Ishikawa (cell line): ENCODE results near the gene DHRSX.

Experiments
- CEBPB ChIP-seq: IDR thresholded peaks from 2 replicates; pipeline ENCODE4 v1.6.1; 2012
- EGR1 ChIP-seq: IDR thresholded peaks from 2 replicates; pipeline ENCODE4 v1.6.1; 2012
- EP300 ChIP-seq: IDR thresholded peaks from 2 replicates; pipeline ENCODE4 v1.6.1; 2012; ENCODE audit warnings: borderline replicate concordance
- FOXM1 ChIP-seq: IDR thresholded peaks from 2 replicates; pipeline ENCODE4 v1.6.1; 2012; ENCODE audit warnings: low read depth, borderline replicate concordance
- MAX ChIP-seq: IDR thresholded peaks from 2 replicates; pipeline ENCODE4 v1.6.1; 2012
- RAD21 ChIP-seq: IDR thresholded peaks from 2 replicates; pipeline ENCODE4 v1.6.1; 2012; ENCODE audit warnings: low read depth
- REST ChIP-seq: IDR thresholded peaks from 2 replicates; pipeline ENCODE4 v1.6.1; 2012; ENCODE audit warnings: low read depth, mild to moderate bottlenecking
- TAF1 ChIP-seq: IDR thresholded peaks from 2 replicates; pipeline ENCODE4 v1.6.1; 2012; ENCODE audit warnings: low read depth, mild to moderate bottlenecking
- TEAD4 ChIP-seq: IDR thresholded peaks from 2 replicates; pipeline ENCODE4 v1.6.1; 2012
- USF1 ChIP-seq: IDR thresholded peaks from 2 replicates; pipeline ENCODE4 v1.6.1; 2012
- YY1 ChIP-seq: IDR thresholded peaks from 2 replicates; pipeline ENCODE4 v1.6.1; 2012; ENCODE audit warnings: low read depth

GRCh38 chrX:2501559-2502102 lies 855 bp upstream of the DHRSX start:
- TF ChIP-seq REST, result no peak
- TF ChIP-seq FOXM1, result no peak
- no peak for TF ChIP-seq CEBPB
- TF ChIP-seq YY1, result no peak
- no peak for TF ChIP-seq MAX
- no peak for TF ChIP-seq EP300
- no peak for TF ChIP-seq EGR1
- TF ChIP-seq TEAD4, result no peak
- TF ChIP-seq USF1, result no peak
- no peak for TF ChIP-seq TAF1
- no peak for TF ChIP-seq RAD21
